Stimulated activated CD8-positive, alpha-beta memory T cell treated with anti-CD3 and anti-CD28 coated beads, Interleukin-15, amount 100 ng/mL, for 48 hours (primary cell): ENCODE data around the gene CCDC9B.

Experiments used
- DNase-seq, 2 donors: peaks; one replicate each; pipeline ENCODE4 v3.0.0-alpha.2; 2020; ENCODE audit warnings: low read depth in 2 of 2

CCDC9B gene

GRCh38 chr15:40310001-40310959 is 30.5 kb downstream of the CCDC9B start:
- peak; percentile 45 to 50 for DNase-seq

GRCh38 chr15:40309344-40309862 is 31.3 kb downstream of the CCDC9B start:
- DNase-seq, result no peak

- DNase-seq, result peak; percentile 42 to 50
Observed at GRCh38 chr15:40307421-40308211, 33.1 kb downstream of the CCDC9B start, which contains the start of gene PLCB2. PLCB2 (minus strand) TSS chr15:40307935; CDS start chr15:40307672, 263 bp downstream.

- DNase-seq, result no peak
Observed at GRCh38 chr15:40306908-40307307, 33.8 kb downstream of the CCDC9B start.

- DNase-seq, result no peak
Observed at GRCh38 chr15:40306371-40306770, 34.4 kb downstream of the CCDC9B start.

GRCh38 chr15:40305281-40305680 is 35.5 kb downstream of the CCDC9B start:
- no peak for DNase-seq

- no peak for DNase-seq
Observed at GRCh38 chr15:40303576-40303975, 37.2 kb downstream of the CCDC9B start.

GRCh38 chr15:40302981-40303380 is 37.8 kb downstream of the CCDC9B start:
- DNase-seq, result no peak

GRCh38 chr15:40302288-40302886 is 38.4 kb downstream of the CCDC9B start:
- DNase-seq, result no peak

GRCh38 chr15:40301467-40302179 is 39.1 kb downstream of the CCDC9B start:
- no peak for DNase-seq

- no peak for DNase-seq
Observed at GRCh38 chr15:40300771-40301170, 40.0 kb downstream of the CCDC9B start.

- no peak for DNase-seq
Observed at GRCh38 chr15:40300367-40300766, 40.4 kb downstream of the CCDC9B start.

GRCh38 chr15:40298216-40298935 is 42.4 kb downstream of the CCDC9B start:
- DNase-seq, result no peak

GRCh38 chr15:40297356-40297755 is 43.4 kb downstream of the CCDC9B start:
- DNase-seq, result no peak

GRCh38 chr15:40296561-40297230 is 44.0 kb downstream of the CCDC9B start:
- no peak for DNase-seq

- DNase-seq, result no peak
Observed at GRCh38 chr15:40295877-40296560, 44.7 kb downstream of the CCDC9B start.

GRCh38 chr15:40295297-40295696 is 45.4 kb downstream of the CCDC9B start:
- no peak for DNase-seq

GRCh38 chr15:40293905-40294895 is 46.5 kb downstream of the CCDC9B start:
- no peak for DNase-seq
